ENCODE data around the gene HERC2.

The HERC2 gene

DNA sequence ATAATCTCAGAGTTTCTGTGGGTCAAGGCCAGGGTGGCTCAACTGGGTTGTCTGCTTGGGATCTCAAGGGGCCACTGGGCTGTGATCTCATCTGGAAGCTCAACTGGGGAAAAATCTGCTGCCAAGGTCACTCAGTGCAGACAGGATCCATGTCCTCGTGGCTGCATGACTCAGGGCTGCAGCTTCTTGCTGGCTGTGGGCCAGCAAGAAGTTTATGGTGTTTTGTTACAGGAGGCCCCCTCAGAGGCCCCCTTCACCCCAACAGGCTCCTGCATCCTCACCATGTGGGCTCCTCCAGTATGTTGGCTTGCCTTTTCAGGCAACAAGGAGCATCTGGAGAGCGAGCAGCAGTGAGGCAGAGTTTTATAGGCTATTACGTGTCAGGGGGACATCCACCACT, 237.4 kb downstream of the HERC2 start:
- Histone ChIP-seq H3K23ac (ENCODE audit: low read length) (no peak overlapping the region), H3K56ac (ENCODE audit: low read length) (no peak overlapping the region), H3K18ac (ENCODE audit: low read length) (no peak overlapping the region), H2BK5ac (ENCODE audit: low read length) (no peak overlapping the region), H3K79me1 (ENCODE audit: low read length) (no peaks in the 10 kb centered on the region), H3K9ac (ENCODE audit: low read length) (no peak overlapping the region), H4K5ac (ENCODE audit: low read length) (no peak overlapping the region), H3K36me3 (ENCODE audit: control insufficient read depth, insufficient read depth, low read length) (no peaks in the 10 kb centered on the region), H3K4ac (ENCODE audit: low read depth, low read length) (no peak overlapping the region), H3K4me2 (ENCODE audit: low read length) (no peak overlapping the region), H3K79me2 (ENCODE audit: control insufficient read depth, insufficient read depth, low read length) (no peaks in the 10 kb centered on the region), H2AK5ac (ENCODE audit: low read length) (no peak overlapping the region), H2BK120ac (ENCODE audit: low read depth, low read length) (no peak overlapping the region), H3K4me1 (ENCODE audit: control insufficient read depth, low read depth, low read length) (no peaks in the 10 kb centered on the region), H4K8ac (ENCODE audit: low read depth, low read length) (no peak overlapping the region), H2BK15ac (replicated peaks; ENCODE audit: low read depth) (no peak overlapping the region), H3K4me3 (ENCODE audit: low read length) (no peak overlapping the region), H3K27me3 (ENCODE audit: insufficient read depth, low read length, poor library complexity) (no peaks in the 10 kb centered on the region), H3K27ac (ENCODE audit: low read depth, low read length) (no peak overlapping the region)
- DNase-seq: no peak
- no CpG with 5 or more reads among the region's 3 CpGs for WGBS (ENCODE audit: extremely low coverage, insufficient coverage, low lambda C conversion rate)

DNA sequence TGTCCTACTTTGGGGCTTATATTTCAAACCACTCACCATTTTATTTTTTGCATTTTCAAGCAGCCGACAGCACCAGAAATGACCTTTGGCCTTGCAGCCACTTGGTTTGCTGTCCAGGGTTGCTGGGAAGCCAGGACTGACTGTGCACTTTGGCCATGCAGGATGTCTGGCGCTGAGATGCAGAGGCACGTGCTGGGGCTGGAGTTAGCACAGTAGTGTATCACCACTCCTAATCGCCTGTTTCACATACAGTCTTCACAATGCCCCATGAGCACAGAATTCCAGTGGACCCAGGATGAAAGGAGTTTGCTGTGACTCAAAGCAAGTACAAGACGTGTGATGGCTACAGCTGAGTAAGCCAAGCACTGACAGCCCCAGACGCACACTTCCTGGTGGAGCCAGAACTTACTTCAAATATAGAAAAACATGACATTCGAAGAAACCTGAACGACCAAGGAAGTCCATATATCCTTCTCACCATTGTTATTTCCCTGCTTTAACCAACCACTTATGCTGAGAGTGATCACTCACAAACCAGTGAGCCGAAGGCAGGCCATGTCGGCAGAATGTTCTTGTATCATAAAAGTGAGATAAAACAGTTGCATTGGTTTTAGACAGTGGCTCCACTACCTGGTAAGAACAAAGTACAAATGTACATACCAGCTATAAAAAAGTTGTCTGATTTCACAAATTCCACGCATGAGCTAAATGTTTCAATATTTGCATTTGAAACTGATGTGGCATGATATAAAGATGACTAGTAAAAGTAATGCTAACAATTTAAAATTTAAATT, 238.9 kb downstream of the HERC2 start:
- no peaks in the 10 kb centered on the region for H3K79me1 ChIP-seq (ENCODE audit: low read length)
- no peak overlapping the region for H2BK15ac ChIP-seq (replicated peaks; ENCODE audit: low read depth)
- no peak overlapping the region for H3K9ac ChIP-seq (ENCODE audit: low read length)
- no peak overlapping the region for H3K18ac ChIP-seq (ENCODE audit: low read length)
- no peak overlapping the region for H4K8ac ChIP-seq (ENCODE audit: low read depth, low read length)
- H2AK5ac ChIP-seq (ENCODE audit: low read length): no peak overlapping the region
- H3K4me3 ChIP-seq (ENCODE audit: low read length): no peak overlapping the region
- no peaks in the 10 kb centered on the region for H3K4me1 ChIP-seq (ENCODE audit: control insufficient read depth, low read depth, low read length)
- H4K5ac ChIP-seq (ENCODE audit: low read length): no peak overlapping the region
- no peak for DNase-seq
- no peak overlapping the region for H3K56ac ChIP-seq (ENCODE audit: low read length)
- no peak overlapping the region for H2BK5ac ChIP-seq (ENCODE audit: low read length)
- no peaks in the 10 kb centered on the region for H3K27me3 ChIP-seq (ENCODE audit: insufficient read depth, low read length, poor library complexity)
- no peak overlapping the region for H3K23ac ChIP-seq (ENCODE audit: low read length)
- H3K4ac ChIP-seq (ENCODE audit: low read depth, low read length): no peak overlapping the region
- WGBS (ENCODE audit: extremely low coverage, insufficient coverage, low lambda C conversion rate): no CpG with 5 or more reads among the region's 11 CpGs
- no peak overlapping the region for H2BK120ac ChIP-seq (ENCODE audit: low read depth, low read length)
- no peaks in the 10 kb centered on the region for H3K36me3 ChIP-seq (ENCODE audit: control insufficient read depth, insufficient read depth, low read length)
- H3K79me2 ChIP-seq (ENCODE audit: control insufficient read depth, insufficient read depth, low read length): no peaks in the 10 kb centered on the region
- no peak overlapping the region for H3K27ac ChIP-seq (ENCODE audit: low read depth, low read length)
- no peak overlapping the region for H3K4me2 ChIP-seq (ENCODE audit: low read length)

DNA sequence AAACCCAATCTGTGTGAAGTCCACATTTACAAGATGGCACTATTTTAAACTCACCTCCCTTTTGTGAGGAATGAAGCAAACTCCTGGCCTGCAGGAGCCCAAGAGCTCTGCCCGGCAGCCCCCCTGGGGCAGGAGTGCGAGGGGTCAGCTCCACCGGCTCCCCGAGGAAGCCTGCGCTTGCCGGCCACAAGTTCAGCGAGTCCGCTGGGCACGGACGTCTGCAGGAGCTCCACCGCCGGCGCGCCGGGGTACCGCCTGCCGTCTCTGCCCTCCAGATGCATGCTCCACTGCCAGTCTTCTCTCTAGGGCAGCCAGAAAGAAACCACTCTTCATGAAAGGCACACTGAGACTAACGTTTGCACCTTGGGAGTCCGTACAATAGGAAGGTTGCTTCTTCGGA, 240.4 kb downstream of the HERC2 start:
- H3K79me2 ChIP-seq (ENCODE audit: control insufficient read depth, insufficient read depth, low read length): no peaks in the 10 kb centered on the region
- H3K27me3 ChIP-seq (ENCODE audit: insufficient read depth, low read length, poor library complexity): no peaks in the 10 kb centered on the region
- no CpG with 5 or more reads among the region's 20 CpGs for WGBS (ENCODE audit: extremely low coverage, insufficient coverage, low lambda C conversion rate)

DNA sequence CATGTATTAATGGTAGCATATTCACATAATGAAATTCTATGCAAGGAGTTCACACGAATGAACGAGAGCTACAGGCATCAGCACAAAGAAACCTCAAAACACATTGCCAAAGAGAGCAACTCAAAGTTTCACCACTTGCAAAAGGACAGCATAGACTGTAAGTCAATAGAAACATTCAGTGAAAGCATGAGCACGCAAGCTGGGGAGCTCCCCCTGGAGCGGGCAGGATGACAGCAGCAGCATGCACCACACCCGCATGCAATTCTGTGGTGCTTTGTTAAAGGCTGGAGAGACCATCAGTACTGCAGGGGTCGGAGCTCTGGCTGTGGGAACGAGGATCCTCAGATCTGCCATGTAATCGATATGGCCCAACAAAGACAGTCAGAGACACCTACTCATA, 241.6 kb downstream of the HERC2 start:
- H4K5ac ChIP-seq (ENCODE audit: low read length): no peak overlapping the region
- no peak overlapping the region for H3K9ac ChIP-seq (ENCODE audit: low read length)
- DNase-seq: peak; percentile 30
- H3K27ac ChIP-seq (ENCODE audit: low read depth, low read length): no peak overlapping the region
- H3K56ac ChIP-seq (ENCODE audit: low read length): no peak overlapping the region
- H3K79me1 ChIP-seq (ENCODE audit: low read length): no peaks in the 10 kb centered on the region
- H3K27me3 ChIP-seq (ENCODE audit: insufficient read depth, low read length, poor library complexity): no peaks in the 10 kb centered on the region
- no CpG with 5 or more reads among the region's 8 CpGs for WGBS (ENCODE audit: extremely low coverage, insufficient coverage, low lambda C conversion rate)
- no peak overlapping the region for H2BK120ac ChIP-seq (ENCODE audit: low read depth, low read length)
- H3K36me3 ChIP-seq (ENCODE audit: control insufficient read depth, insufficient read depth, low read length): no peaks in the 10 kb centered on the region
- no peaks in the 10 kb centered on the region for H3K4me1 ChIP-seq (ENCODE audit: control insufficient read depth, low read depth, low read length)
- no peak overlapping the region for H2AK5ac ChIP-seq (ENCODE audit: low read length)
- H2BK5ac ChIP-seq (ENCODE audit: low read length): no peak overlapping the region
- no peak overlapping the region for H3K4me3 ChIP-seq (ENCODE audit: low read length)
- no peak overlapping the region for H2BK15ac ChIP-seq (replicated peaks; ENCODE audit: low read depth)
- no peak overlapping the region for H3K18ac ChIP-seq (ENCODE audit: low read length)
- H3K23ac ChIP-seq (ENCODE audit: low read length): no peak overlapping the region
- H4K8ac ChIP-seq (ENCODE audit: low read depth, low read length): no peak overlapping the region
- no peaks in the 10 kb centered on the region for H3K79me2 ChIP-seq (ENCODE audit: control insufficient read depth, insufficient read depth, low read length)
- H3K4me2 ChIP-seq (ENCODE audit: low read length): no peak overlapping the region
- no peak overlapping the region for H3K4ac ChIP-seq (ENCODE audit: low read depth, low read length)

More for the DNA sequence above, 240.4 kb downstream of the HERC2 start:
- Histone ChIP-seq H3K27ac (ENCODE audit: low read depth, low read length) (no peak overlapping the region), H3K4ac (ENCODE audit: low read depth, low read length) (no peak overlapping the region), H3K36me3 (ENCODE audit: control insufficient read depth, insufficient read depth, low read length) (no peaks in the 10 kb centered on the region), H3K4me1 (ENCODE audit: control insufficient read depth, low read depth, low read length) (no peaks in the 10 kb centered on the region), H3K79me1 (ENCODE audit: low read length) (no peaks in the 10 kb centered on the region), H3K4me2 (ENCODE audit: low read length) (no peak overlapping the region), H2BK5ac (ENCODE audit: low read length) (no peak overlapping the region), H4K5ac (ENCODE audit: low read length) (no peak overlapping the region), H3K23ac (ENCODE audit: low read length) (no peak overlapping the region), H2BK120ac (ENCODE audit: low read depth, low read length) (no peak overlapping the region), H2BK15ac (replicated peaks; ENCODE audit: low read depth) (no peak overlapping the region), H2AK5ac (ENCODE audit: low read length) (no peak overlapping the region), H3K9ac (ENCODE audit: low read length) (no peak overlapping the region), H3K4me3 (ENCODE audit: low read length) (no peak overlapping the region), H3K18ac (ENCODE audit: low read length) (no peak overlapping the region), H4K8ac (ENCODE audit: low read depth, low read length) (no peak overlapping the region), H3K56ac (ENCODE audit: low read length) (no peak overlapping the region)
- no peak for DNase-seq

DNA sequence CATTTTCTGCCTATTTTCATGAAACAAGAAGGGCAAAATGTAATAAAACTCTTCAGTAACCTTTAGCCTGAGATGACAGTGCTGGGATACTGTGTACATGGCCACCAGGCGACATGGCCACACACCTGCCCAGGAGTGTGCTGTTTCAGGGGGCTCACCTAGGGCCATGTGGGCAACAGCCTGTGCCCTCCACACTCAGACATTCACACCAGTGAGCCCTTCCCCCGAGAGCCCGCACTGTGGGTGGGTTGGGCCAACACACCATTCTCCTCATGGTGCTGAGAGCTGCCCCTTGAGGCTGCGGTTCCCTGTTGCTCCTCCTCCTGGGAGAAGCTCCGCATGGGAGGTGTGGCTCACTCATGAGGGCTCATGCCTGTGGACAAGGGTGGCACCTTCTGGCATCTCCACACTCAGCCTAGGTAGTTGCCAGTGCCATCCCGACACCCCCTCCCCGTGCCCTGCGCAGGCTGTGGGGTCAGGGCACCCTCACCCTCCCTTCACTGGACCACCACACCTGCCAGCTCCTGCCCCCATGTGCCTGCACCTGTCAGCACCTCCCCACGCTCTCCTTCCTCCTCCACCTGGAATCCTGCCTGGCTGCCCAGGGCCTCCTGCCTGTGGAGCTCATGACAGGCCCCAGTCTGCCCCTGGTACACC, 242.5 kb downstream of the HERC2 start:
- no peak overlapping the region for H3K27ac ChIP-seq (ENCODE audit: low read depth, low read length)
- no peak overlapping the region for H3K4me3 ChIP-seq (ENCODE audit: low read length)
- no peaks in the 10 kb centered on the region for H3K27me3 ChIP-seq (ENCODE audit: insufficient read depth, low read length, poor library complexity)
- no peak overlapping the region for H2AK5ac ChIP-seq (ENCODE audit: low read length)
- no peak overlapping the region for H2BK120ac ChIP-seq (ENCODE audit: low read depth, low read length)
- H4K5ac ChIP-seq (ENCODE audit: low read length): no peak overlapping the region
- H2BK15ac ChIP-seq (replicated peaks; ENCODE audit: low read depth): no peak overlapping the region
- H3K4ac ChIP-seq (ENCODE audit: low read depth, low read length): no peak overlapping the region
- no peak overlapping the region for H3K4me2 ChIP-seq (ENCODE audit: low read length)
- DNase-seq: no peak
- no peak overlapping the region for H3K18ac ChIP-seq (ENCODE audit: low read length)
- no CpG with 5 or more reads among the region's 9 CpGs for WGBS (ENCODE audit: extremely low coverage, insufficient coverage, low lambda C conversion rate)
- H3K56ac ChIP-seq (ENCODE audit: low read length): no peak overlapping the region
- no peaks in the 10 kb centered on the region for H3K79me1 ChIP-seq (ENCODE audit: low read length)
- no peaks in the 10 kb centered on the region for H3K79me2 ChIP-seq (ENCODE audit: control insufficient read depth, insufficient read depth, low read length)
- H4K8ac ChIP-seq (ENCODE audit: low read depth, low read length): no peak overlapping the region
- H3K23ac ChIP-seq (ENCODE audit: low read length): no peak overlapping the region
- H2BK5ac ChIP-seq (ENCODE audit: low read length): no peak overlapping the region
- H3K9ac ChIP-seq (ENCODE audit: low read length): no peak overlapping the region
- H3K36me3 ChIP-seq (ENCODE audit: control insufficient read depth, insufficient read depth, low read length): no peaks in the 10 kb centered on the region
- no peaks in the 10 kb centered on the region for H3K4me1 ChIP-seq (ENCODE audit: control insufficient read depth, low read depth, low read length)
